Endothelial cell of umbilical vein (primary cell): ENCODE results near the gene ATAD3A. TPM values are rescaled to one million over a fixed set of nuclear protein-coding genes. Genes with fewer than 3 reads are reported as not detected.

Experiments used
- BruUV-seq: library from RNA; stranded (reverse); fragments of 400-500 nt; replicated peaks from 2 replicates; lab custom pipeline; 2021; lab: Mats Ljungman, UMichigan
- CTCF ChIA-PET: fragments of 300-600, 350-600 bp; sonication (Branson Sonifier 250); formaldehyde crosslinking; loops from one replicate; lab custom pipeline; 2021; ENCODE audit warnings: antibody characterized with exemption, inconsistent platforms; lab: Charles Lee
- POLR2A ChIA-PET: fragments of 300-600, 350-600 bp; sonication (Branson Sonifier 250); formaldehyde crosslinking; loops from one replicate; lab custom pipeline; 2021; ENCODE audit warnings: antibody characterized with exemption, inconsistent platforms; lab: Charles Lee
- DNase-seq: peaks from one replicate; pipeline ENCODE4 v3.0.0-alpha.2; 2011; ENCODE audit warnings: low read depth, low spot score
- FAIRE-seq: peaks from 2 replicates; lab custom pipeline; 2011; peaks lifted over from hg19 to GRCh38; lab: Jason Lieb, UNC
- H2AFZ ChIP-seq: 2 replicates; pipeline ENCODE4 v1.6.0; 2012; ENCODE audit warnings: low read depth, low read length, control low read depth, inconsistent platforms
- H3K27ac ChIP-seq: 2 replicates; pipeline ENCODE4 v1.5.1; 2011; ENCODE audit warnings: low read depth, mild to moderate bottlenecking, control low read depth, low read length, moderate library complexity; ENCODE audit not compliant: insufficient read depth
- H3K27me3 ChIP-seq, 2 experiments: 2 replicates each; pipeline versions ENCODE4 v1.6.0 to v1.6.1; 2011; ENCODE audit warnings: low read length in 2 of 2, mixed read lengths in 1 of 2; ENCODE audit not compliant: control insufficient read depth in 2 of 2, insufficient read depth in 2 of 2
- H3K36me3 ChIP-seq, 2 experiments: 2 replicates in 1 of 2; 3 replicates in 1 of 2; pipeline ENCODE4 v1.5.1; 2011; ENCODE audit warnings: low read length in 2 of 2, mild to moderate bottlenecking in 1 of 2, moderate library complexity in 1 of 2; ENCODE audit not compliant: control insufficient read depth in 2 of 2, insufficient read depth in 2 of 2; ENCODE audit errors: extremely low read depth in 1 of 2
- H3K4me1 ChIP-seq: 3 replicates; pipeline ENCODE4 v1.5.1; 2011; ENCODE audit warnings: mild to moderate bottlenecking, low read length; ENCODE audit not compliant: control insufficient read depth, insufficient read depth; ENCODE audit errors: extremely low read depth
- H3K4me2 ChIP-seq: 2 replicates; pipeline ENCODE4 v1.6.1; 2011; ENCODE audit warnings: low read length, control low read depth, mixed read lengths; ENCODE audit not compliant: insufficient read depth
- H3K4me3 ChIP-seq, 3 experiments: fragments of 200-600 bp in 1 of 3; sonication (generic), shearing (Covaris generic) in 1 of 3; replicated peaks in 1 of 3; 2 replicates each; pipeline ENCODE4 v1.5.1; 2011 to 2016; ENCODE audit warnings: control low read depth in 3 of 3, low read length in 3 of 3, mild to moderate bottlenecking in 2 of 3, inconsistent platforms in 1 of 3, low read depth in 1 of 3, moderate library complexity in 1 of 3; ENCODE audit not compliant: insufficient read depth in 1 of 3
- H3K79me2 ChIP-seq: 2 replicates; pipeline ENCODE4 v1.6.0; 2012; ENCODE audit warnings: low read length, inconsistent platforms; ENCODE audit not compliant: control insufficient read depth, insufficient read depth
- H3K9ac ChIP-seq: replicated peaks from 2 replicates; pipeline ENCODE3; 2011; ENCODE audit warnings: low read length, control low read depth; ENCODE audit not compliant: insufficient read depth; ENCODE audit errors: extremely low read depth
- H3K9me1 ChIP-seq: replicated peaks from 3 replicates; pipeline ENCODE4 v1.6.0; 2011; ENCODE audit warnings: mild to moderate bottlenecking, low read length; ENCODE audit not compliant: control insufficient read depth, insufficient read depth; ENCODE audit errors: extremely low read depth
- H3K9me3 ChIP-seq: replicated peaks from 2 replicates; pipeline ENCODE4 v1.5.1; 2012; ENCODE audit warnings: low read length, inconsistent platforms; ENCODE audit not compliant: control insufficient read depth, insufficient read depth
- H4K20me1 ChIP-seq: replicated peaks from 2 replicates; pipeline ENCODE3; 2011; ENCODE audit warnings: mild to moderate bottlenecking, low read length; ENCODE audit not compliant: control insufficient read depth, insufficient read depth; ENCODE audit errors: extremely low read depth
- EZH2 ChIP-seq: IDR thresholded peaks from 2 replicates; pipeline ENCODE4 v1.6.1; 2012; ENCODE audit warnings: borderline replicate concordance, low read depth, mild to moderate bottlenecking, moderate library complexity, low read length, inconsistent platforms; ENCODE audit not compliant: severe bottlenecking
- GATA2 ChIP-seq: IDR thresholded peaks from 2 replicates; pipeline ENCODE4 v1.7.0; 2011; ENCODE audit warnings: low read depth, mild to moderate bottlenecking, moderate library complexity, mixed read lengths, low read length; ENCODE audit not compliant: insufficient read length, insufficient read depth
- MYC ChIP-seq: IDR thresholded peaks from one replicate; pipeline ENCODE4 v1.6.1; 2011; ENCODE audit warnings: mild to moderate bottlenecking, low read depth, low read length
- POLR2A ChIP-seq: IDR thresholded peaks from 2 replicates; pipeline ENCODE4 v1.6.1; 2012; ENCODE audit warnings: low read depth, mild to moderate bottlenecking, control low read depth, low read length
- POLR2AphosphoS5 ChIP-seq: IDR thresholded peaks from 2 replicates; pipeline ENCODE4 v1.6.1; 2012; ENCODE audit warnings: low read depth, mild to moderate bottlenecking, control low read depth, low read length, moderate library complexity; ENCODE audit not compliant: insufficient read depth
- dilution Hi-C: fragments of 300-500 bp; cut with MboI; formaldehyde crosslinking; loops from one replicate; pipeline ENCODE4 v1.15.0; 2019; ENCODE audit warnings: low sequenced_read_pairs; ENCODE audit not compliant: extremely low pct_ligation_motif_present
- intact Hi-C: fragments of 100-400 bp; cut with micrococcal nuclease; formaldehyde crosslinking; loops from one replicate; pipeline ENCODE4 v1.10.0; 2022
- polyA plus RNA-seq, 4 experiments: library from polyadenylated mRNA; depleted of rRNA in 3 of 4; stranded (reverse) in 3 of 4; unstranded in 1 of 4; fragments of >200 nt; gene quantifications; 2 replicates each; pipeline versions ENCODE4 v1.2.1 to v1.2.3, GENCODE V29; 2011 to 2012; ENCODE audit warnings: missing spikeins in 1 of 4
- total RNA-seq: library from RNA; stranded (reverse); gene quantifications from 2 replicates; pipeline ENCODE4 v1.2.3, GENCODE V29; 2021

Gene ATAD3A
- total and polyA plus RNA-seq, 2 donors (not counting 3 experiments of a cell fraction or from before 2014, with no cell fraction given), result 24.9 to 55.2 TPM

GRCh38 chr1:1535201-1536018 lies 23.4 kb downstream of the ATAD3A start:
- Histone ChIP-seq H3K4me2 (no peak overlapping the region), H3K9me3 (no peaks in the 10 kb centered on the region), H3K79me2 (peaks cover 7% of the 10 kb centered on the region), H3K9ac (no peak overlapping the region), H3K27me3 (no peaks in the 10 kb centered on the region), H3K9me1 (no peaks in the 10 kb centered on the region), H3K27ac (no peak overlapping the region), H4K20me1 (no peaks in the 10 kb centered on the region), H2AFZ (no peak overlapping the region), H3K4me1 (no peaks in the 10 kb centered on the region), H3K36me3 (peaks cover 0 to 4% of the 10 kb centered on the region in 2 experiments), H3K4me3 (no peak overlapping the region)
- ChIA-PET POLR2A (no interaction called here), CTCF (no interaction called here)
- dilution Hi-C loops, result no loop called here
- DNase-seq (no peak), FAIRE-seq (no peak)
- no TSS peak for BruUV-seq
- no peak for TF ChIP-seq GATA2
- no peak for TF ChIP-seq POLR2A
- no peak for TF ChIP-seq POLR2AphosphoS5
- intact Hi-C loops, result no loop called here

- ChIA-PET CTCF (interaction anchor here (0.8 kb wide), 1 partner anchor 15 kb away, joined by 3 read pairs; no protein-coding TSS in a partner anchor), POLR2A (no interaction called here)
- no peaks in the 10 kb centered on the region for H3K9me1 ChIP-seq
- no peak overlapping the region for H3K9ac ChIP-seq
- H3K36me3 ChIP-seq, result peaks cover 0 to 4% of the 10 kb centered on the region in 2 experiments
- peaks cover 5% of the 10 kb centered on the region for H3K4me1 ChIP-seq
- TF ChIP-seq MYC (no peak), POLR2AphosphoS5 (peak; percentile 22), EZH2 (no peak)
- H3K27ac ChIP-seq, result no peak overlapping the region
- H2AFZ ChIP-seq, result no peak overlapping the region
- DNase-seq (no peak), FAIRE-seq (no peak)
- intact Hi-C loops, result no loop called here
- H3K79me2 ChIP-seq, result peaks cover 7% of the 10 kb centered on the region
- H3K4me3 ChIP-seq, result no peak overlapping the region
- no TSS peak for BruUV-seq
- no peaks in the 10 kb centered on the region for H3K9me3 ChIP-seq
- H4K20me1 ChIP-seq, result no peaks in the 10 kb centered on the region
- dilution Hi-C loops, result no loop called here
- H3K4me2 ChIP-seq, result no peak overlapping the region
- no peaks in the 10 kb centered on the region for H3K27me3 ChIP-seq
Observed at GRCh38 chr1:1536019-1536937, 24.3 kb downstream of the ATAD3A start.
